ENCODE measurements around the gene NSD1.

NSD1 gene

GRCh38 chr5:177316005-177316404, 182.4 kb downstream of the NSD1 start:
- H3K4me3 ChIP-seq (ENCODE audit: low read depth, low read length) = no peak overlapping the region
- DNase-seq (ENCODE audit: low read depth) = no peak
- in situ Hi-C loops (cut with HindIII; ENCODE audit: low sequenced_read_pairs) = no loop called here
- TF ChIP-seq CTCF (IDR thresholded peaks at IDR 0.05; ENCODE audit: low read depth, low read length, missing control alignments) = no peak

- DNase-seq (ENCODE audit: low read depth) = peak; percentile 65
- TF ChIP-seq CTCF (IDR thresholded peaks at IDR 0.05; ENCODE audit: low read depth, low read length, missing control alignments) = peak; percentile 90
- H3K4me3 ChIP-seq (ENCODE audit: low read depth, low read length) = no peak overlapping the region
- in situ Hi-C loops (cut with HindIII; ENCODE audit: low sequenced_read_pairs) = no loop called here
These were observed 184.4 kb downstream of the NSD1 start for GRCh38 chr5:177317959-177318377.

GRCh38 chr5:177319913-177320588, 186.5 kb downstream of the NSD1 start:
- no peak for DNase-seq (ENCODE audit: low read depth)
- no peak overlapping the region for H3K4me3 ChIP-seq (ENCODE audit: low read depth, low read length)
- no peak for TF ChIP-seq CTCF (IDR thresholded peaks at IDR 0.05; ENCODE audit: low read depth, low read length, missing control alignments)
- in situ Hi-C loops (cut with HindIII; ENCODE audit: low sequenced_read_pairs) = loop anchor here (5.0 kb wide), 2 partner anchors 42 to 127 kb away; partner anchors contain the start of gene PRR7

- in situ Hi-C loops (cut with HindIII; ENCODE audit: low sequenced_read_pairs) = loop anchor here (5.0 kb wide), 2 partner anchors 41 to 126 kb away; partner anchors contain the start of gene PRR7
- H3K4me3 ChIP-seq (ENCODE audit: low read depth, low read length) = no peak overlapping the region
- DNase-seq (ENCODE audit: low read depth) = no peak
- no peak for TF ChIP-seq CTCF (IDR thresholded peaks at IDR 0.05; ENCODE audit: low read depth, low read length, missing control alignments)
These were observed 187.3 kb downstream of the NSD1 start for GRCh38 chr5:177320879-177321278.

DNA sequence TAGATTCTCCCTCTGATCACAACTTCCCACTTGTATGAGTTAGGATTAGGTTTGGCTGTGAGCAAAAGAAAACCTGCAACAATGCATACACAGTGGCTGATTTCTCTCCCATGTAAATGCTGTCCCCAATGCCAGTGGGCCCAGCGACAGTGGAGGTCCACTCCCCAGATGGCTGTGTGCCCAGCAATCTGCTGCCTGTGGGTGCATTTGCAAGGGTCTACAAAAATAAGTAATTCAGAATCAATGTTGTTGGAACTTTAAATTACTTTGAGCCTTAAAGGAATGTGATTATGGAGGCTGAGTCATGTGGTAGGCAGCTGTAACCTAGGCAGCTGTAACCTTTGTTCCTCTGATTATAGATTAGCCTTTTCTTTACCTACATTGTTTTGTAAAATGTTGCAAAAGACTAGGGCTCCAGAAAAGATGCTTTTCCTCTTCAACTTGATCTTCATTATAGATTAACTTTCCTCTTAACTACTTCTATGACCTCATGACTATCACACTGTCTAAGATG, 192.4 kb downstream of the NSD1 start:
- no peak overlapping the region for H3K4me3 ChIP-seq (ENCODE audit: low read depth, low read length)
- in situ Hi-C loops (cut with HindIII; ENCODE audit: low sequenced_read_pairs) = no loop called here

More for the DNA sequence above, 192.4 kb downstream of the NSD1 start:
- DNase-seq (ENCODE audit: low read depth) = no peak
- no peak for TF ChIP-seq CTCF (IDR thresholded peaks at IDR 0.05; ENCODE audit: low read depth, low read length, missing control alignments)
